ENCODE data around the gene PTPRD. TPM values are rescaled to one million over a fixed set of nuclear protein-coding genes. Genes with fewer than 3 reads are reported as not detected.

Gene PTPRD
- total RNA-seq, 1 donor from 2014 or later: 532 TPM

GRCh38 chr9:10255758-10256157 lies 357.0 kb downstream of the PTPRD start:
- H3K4me3 Mint-ChIP-seq (ENCODE audit: unreplicated experiment): no peak overlapping the region
- H3K27me3 Mint-ChIP-seq (ENCODE audit: unreplicated experiment): no peaks in the 10 kb centered on the region

GRCh38 chr9:10254338-10254737 lies 358.5 kb downstream of the PTPRD start:
- Mint-ChIP-seq H3K36me3 (ENCODE audit: unreplicated experiment) (no peaks in the 10 kb centered on the region), H3K27ac (ENCODE audit: unreplicated experiment) (no peak overlapping the region), H3K4me3 (ENCODE audit: unreplicated experiment) (no peak overlapping the region), H3K9me3 (ENCODE audit: unreplicated experiment) (no peaks in the 10 kb centered on the region), H3K4me1 (ENCODE audit: low read depth, unreplicated experiment) (peaks cover 3% of the 10 kb centered on the region), H3K27me3 (ENCODE audit: unreplicated experiment) (no peaks in the 10 kb centered on the region)
- no peak for DNase-seq
- TF ChIP-seq CTCF (IDR thresholded peaks at IDR 0.05; ENCODE audit: partially characterized antibody, unreplicated experiment): no peak

More at GRCh38 chr9:10255758-10256157, 357.0 kb downstream of the PTPRD start:
- Mint-ChIP-seq H3K4me1 (ENCODE audit: low read depth, unreplicated experiment) (peaks cover 3% of the 10 kb centered on the region), H3K9me3 (ENCODE audit: unreplicated experiment) (no peaks in the 10 kb centered on the region), H3K27ac (ENCODE audit: unreplicated experiment) (no peak overlapping the region), H3K36me3 (ENCODE audit: unreplicated experiment) (no peaks in the 10 kb centered on the region)
- DNase-seq: no peak
- no peak for TF ChIP-seq CTCF (IDR thresholded peaks at IDR 0.05; ENCODE audit: partially characterized antibody, unreplicated experiment)

- H3K4me3 Mint-ChIP-seq (ENCODE audit: unreplicated experiment): no peak overlapping the region
- no peaks in the 10 kb centered on the region for H3K9me3 Mint-ChIP-seq (ENCODE audit: unreplicated experiment)
- H3K36me3 Mint-ChIP-seq (ENCODE audit: unreplicated experiment): no peaks in the 10 kb centered on the region
- TF ChIP-seq CTCF (IDR thresholded peaks at IDR 0.05; ENCODE audit: partially characterized antibody, unreplicated experiment): no peak
- no peaks in the 10 kb centered on the region for H3K27me3 Mint-ChIP-seq (ENCODE audit: unreplicated experiment)
- H3K4me1 Mint-ChIP-seq (ENCODE audit: low read depth, unreplicated experiment): peaks cover 3% of the 10 kb centered on the region
- no peak overlapping the region for H3K27ac Mint-ChIP-seq (ENCODE audit: unreplicated experiment)
- DNase-seq: no peak
These were observed 359.5 kb downstream of the PTPRD start for GRCh38 chr9:10253341-10253740.

DNA sequence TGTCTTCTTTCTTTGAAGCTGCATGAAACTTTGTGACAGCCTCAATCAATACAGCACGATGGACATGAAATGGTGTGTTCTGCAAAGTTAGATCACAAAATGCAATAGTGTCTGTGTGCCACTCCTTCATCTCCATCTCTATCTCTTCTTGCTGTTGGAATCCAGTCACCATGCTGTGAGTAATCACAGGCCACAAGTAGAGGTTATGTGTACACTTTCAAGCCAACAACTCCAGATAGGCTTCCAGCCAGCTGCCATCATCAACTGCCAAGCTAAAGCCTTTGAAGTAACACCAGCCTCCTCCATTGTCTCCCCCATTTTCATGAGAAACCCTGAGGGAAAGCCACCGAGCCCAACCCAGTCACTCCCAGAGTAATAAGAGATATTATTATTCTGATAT lies 360.6 kb downstream of the PTPRD start:
- H3K4me3 Mint-ChIP-seq (ENCODE audit: unreplicated experiment): no peak overlapping the region
- no peak overlapping the region for H3K27ac Mint-ChIP-seq (ENCODE audit: unreplicated experiment)
- no peaks in the 10 kb centered on the region for H3K9me3 Mint-ChIP-seq (ENCODE audit: unreplicated experiment)
- peaks cover 3% of the 10 kb centered on the region for H3K4me1 Mint-ChIP-seq (ENCODE audit: low read depth, unreplicated experiment)
- TF ChIP-seq CTCF (IDR thresholded peaks at IDR 0.05; ENCODE audit: partially characterized antibody, unreplicated experiment): no peak
- no peak for DNase-seq
- H3K36me3 Mint-ChIP-seq (ENCODE audit: unreplicated experiment): no peaks in the 10 kb centered on the region
- no peaks in the 10 kb centered on the region for H3K27me3 Mint-ChIP-seq (ENCODE audit: unreplicated experiment)

- H3K9me3 Mint-ChIP-seq (ENCODE audit: unreplicated experiment): no peaks in the 10 kb centered on the region
- peaks cover 3% of the 10 kb centered on the region for H3K4me1 Mint-ChIP-seq (ENCODE audit: low read depth, unreplicated experiment)
- H3K27ac Mint-ChIP-seq (ENCODE audit: unreplicated experiment): no peak overlapping the region
- H3K4me3 Mint-ChIP-seq (ENCODE audit: unreplicated experiment): no peak overlapping the region
- no peak for TF ChIP-seq CTCF (IDR thresholded peaks at IDR 0.05; ENCODE audit: partially characterized antibody, unreplicated experiment)
- no peaks in the 10 kb centered on the region for H3K27me3 Mint-ChIP-seq (ENCODE audit: unreplicated experiment)
- no peaks in the 10 kb centered on the region for H3K36me3 Mint-ChIP-seq (ENCODE audit: unreplicated experiment)
- DNase-seq: no peak
These were observed 361.3 kb downstream of the PTPRD start for GRCh38 chr9:10251490-10251889.
